ENCODE measurements around the gene TUBB8B.
"Not testable (repeated sequence)": the region's sequence is repeated elsewhere in the genome, so short reads cannot be mapped to it uniquely, and the experiment has no call there.

DNA sequence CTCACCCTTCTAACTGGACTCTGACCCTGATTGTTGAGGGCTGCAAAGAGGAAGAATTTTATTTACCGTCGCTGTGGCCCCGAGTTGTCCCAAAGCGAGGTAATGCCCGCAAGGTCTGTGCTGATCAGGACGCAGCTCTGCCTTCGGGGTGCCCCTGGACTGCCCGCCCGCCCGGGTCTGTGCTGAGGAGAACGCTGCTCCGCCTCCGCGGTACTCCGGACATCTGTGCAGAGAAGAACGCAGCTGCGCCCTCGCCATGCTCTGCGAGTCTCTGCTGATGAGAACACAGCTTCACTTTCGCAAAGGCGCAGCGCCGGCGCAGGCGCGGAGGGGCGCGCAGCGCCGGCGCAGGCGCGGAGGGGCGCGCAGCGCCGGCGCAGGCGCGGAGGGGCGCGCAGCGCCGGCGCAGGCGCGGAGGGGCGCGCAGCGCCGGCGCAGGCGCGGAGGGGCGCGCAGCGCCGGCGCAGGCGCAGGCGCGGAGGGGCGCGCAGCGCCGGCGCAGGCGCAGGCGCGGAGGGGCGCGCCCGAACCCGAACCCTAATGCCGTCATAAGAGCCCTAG is 38.7 kb downstream of the TUBB8B start:
- TF ChIP-seq, protein P1, sequence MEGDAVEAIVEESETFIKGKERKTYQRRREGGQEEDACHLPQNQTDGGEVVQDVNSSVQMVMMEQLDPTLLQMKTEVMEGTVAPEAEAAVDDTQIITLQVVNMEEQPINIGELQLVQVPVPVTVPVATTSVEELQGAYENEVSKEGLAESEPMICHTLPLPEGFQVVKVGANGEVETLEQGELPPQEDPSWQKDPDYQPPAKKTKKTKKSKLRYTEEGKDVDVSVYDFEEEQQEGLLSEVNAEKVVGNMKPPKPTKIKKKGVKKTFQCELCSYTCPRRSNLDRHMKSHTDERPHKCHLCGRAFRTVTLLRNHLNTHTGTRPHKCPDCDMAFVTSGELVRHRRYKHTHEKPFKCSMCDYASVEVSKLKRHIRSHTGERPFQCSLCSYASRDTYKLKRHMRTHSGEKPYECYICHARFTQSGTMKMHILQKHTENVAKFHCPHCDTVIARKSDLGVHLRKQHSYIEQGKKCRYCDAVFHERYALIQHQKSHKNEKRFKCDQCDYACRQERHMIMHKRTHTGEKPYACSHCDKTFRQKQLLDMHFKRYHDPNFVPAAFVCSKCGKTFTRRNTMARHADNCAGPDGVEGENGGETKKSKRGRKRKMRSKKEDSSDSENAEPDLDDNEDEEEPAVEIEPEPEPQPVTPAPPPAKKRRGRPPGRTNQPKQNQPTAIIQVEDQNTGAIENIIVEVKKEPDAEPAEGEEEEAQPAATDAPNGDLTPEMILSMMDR (optimal IDR thresholded peaks at IDR 0.05 in 1 of 3, IDR thresholded peaks at IDR 0.05 in 1 of 3, conservative IDR thresholded peaks at IDR 0.05 in 1 of 3; ENCODE audit: extremely low read depth in 1 of 3, insufficient read depth in 2 of 3, low read length in 3 of 3): not testable (repeated sequence)
- TF ChIP-seq EZH2 (IDR thresholded peaks at IDR 0.05; ENCODE audit: low read length): not testable (repeated sequence)
